ENCODE data around the gene PROSER3.
"Not testable (repeated sequence)": the region's sequence is repeated elsewhere in the genome, so short reads cannot be mapped to it uniquely, and the experiment has no call there.

PROSER3 gene

DNA sequence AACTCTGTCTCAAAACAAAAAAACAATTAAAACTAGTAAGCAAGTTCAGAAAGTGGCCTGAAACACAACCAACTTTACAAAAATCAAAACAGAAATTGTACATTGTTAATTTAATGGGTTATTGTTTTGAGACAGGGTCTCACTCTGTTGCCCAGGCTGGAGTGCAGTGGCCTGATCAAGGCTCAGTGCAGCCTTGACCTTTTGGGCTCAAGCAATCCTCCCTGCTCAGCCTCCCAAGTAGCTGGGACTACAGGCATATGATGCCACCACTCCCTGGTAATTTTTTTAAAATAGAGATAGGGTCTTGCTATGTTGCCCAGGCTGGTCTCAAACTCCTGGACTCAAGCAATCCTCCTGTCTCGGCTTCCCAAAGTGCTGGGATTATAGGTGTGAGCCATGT lies 37.6 kb downstream of the PROSER3 start:
- not testable (repeated sequence) for DNase-seq

DNA sequence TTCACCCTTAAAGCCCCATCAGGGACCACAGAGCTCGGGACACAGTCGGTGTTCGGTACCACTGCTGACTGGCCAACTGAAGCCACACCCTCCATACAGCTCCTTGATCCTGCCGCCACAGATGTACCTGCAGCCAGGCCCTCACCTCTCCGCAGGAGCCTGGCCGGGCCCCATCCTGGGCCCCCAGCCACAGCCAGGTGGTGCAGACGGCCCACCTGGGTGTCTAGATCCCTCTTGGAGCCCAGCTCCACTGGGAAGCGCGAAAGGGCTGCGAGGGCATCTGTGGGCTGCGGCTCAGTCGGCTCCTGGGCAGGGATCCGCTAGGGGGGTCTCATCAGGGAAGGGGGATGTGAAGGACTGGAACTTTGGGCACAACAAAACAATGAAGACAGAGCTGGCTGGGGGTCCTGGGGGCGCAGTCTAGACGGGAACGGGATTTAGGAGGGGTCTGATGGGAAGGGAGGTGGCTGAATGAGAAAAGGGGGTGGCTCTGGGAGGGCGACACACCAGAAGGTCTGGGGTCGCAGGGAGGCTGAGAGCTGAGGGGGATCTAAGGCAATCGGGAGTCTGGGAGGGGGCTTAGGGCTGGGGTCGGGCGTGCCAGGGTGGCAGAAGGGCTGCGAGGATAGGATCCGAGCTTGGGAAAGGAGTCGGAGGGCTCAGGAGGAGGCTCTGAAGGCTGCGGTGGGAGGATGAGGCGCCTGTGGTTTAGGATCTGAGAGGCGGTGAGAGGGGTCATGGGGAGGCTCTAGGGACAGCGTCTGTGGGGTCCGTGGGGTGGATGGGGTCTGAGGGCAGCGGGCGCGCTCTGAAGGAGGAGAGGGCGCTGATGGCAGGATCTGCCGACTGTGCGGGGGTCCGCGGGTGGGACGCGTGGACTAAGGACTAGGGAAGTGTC lies 38.9 kb downstream of the PROSER3 start:
- no peak for DNase-seq

DNA sequence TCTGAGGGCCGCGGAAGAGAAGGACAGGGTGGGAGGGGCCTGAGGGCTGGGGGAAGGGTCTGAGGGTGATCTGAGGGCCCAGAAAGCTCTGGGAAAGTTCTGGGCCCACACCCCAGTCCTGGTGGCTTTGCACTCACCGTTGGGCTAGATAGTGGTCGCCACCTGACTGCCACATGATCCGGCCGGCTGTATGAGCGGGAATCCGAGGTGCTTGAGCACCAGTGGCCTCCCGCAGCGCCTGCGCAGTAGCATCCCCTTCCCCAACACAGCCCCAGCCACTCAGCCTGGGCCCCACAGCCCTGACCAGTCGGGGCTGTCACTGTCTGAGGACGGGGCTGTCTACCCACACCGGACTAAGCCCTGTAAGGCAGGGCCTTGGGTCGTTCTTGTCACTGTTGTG lies 39.7 kb downstream of the PROSER3 start:
- DNase-seq: no peak

DNA sequence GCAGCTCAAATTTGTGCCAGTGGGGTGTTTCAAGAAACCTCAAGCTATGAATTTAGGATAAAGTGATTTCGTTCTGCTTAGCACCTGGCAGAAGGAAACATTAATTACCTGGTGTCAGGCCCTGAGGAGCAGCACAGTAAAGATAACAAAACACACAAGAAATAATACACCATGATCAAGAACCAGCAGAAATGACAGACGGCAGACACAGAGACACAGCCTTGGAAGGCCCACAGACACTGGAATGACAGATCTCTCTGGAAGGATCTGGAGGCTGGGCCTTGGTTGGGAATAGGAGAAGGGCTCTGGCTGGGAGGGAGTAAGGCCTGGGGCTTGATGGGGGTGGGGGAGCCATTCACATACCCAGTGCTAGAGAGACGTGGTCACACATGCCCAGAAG lies 43.9 kb downstream of the PROSER3 start:
- DNase-seq: no peak

DNA sequence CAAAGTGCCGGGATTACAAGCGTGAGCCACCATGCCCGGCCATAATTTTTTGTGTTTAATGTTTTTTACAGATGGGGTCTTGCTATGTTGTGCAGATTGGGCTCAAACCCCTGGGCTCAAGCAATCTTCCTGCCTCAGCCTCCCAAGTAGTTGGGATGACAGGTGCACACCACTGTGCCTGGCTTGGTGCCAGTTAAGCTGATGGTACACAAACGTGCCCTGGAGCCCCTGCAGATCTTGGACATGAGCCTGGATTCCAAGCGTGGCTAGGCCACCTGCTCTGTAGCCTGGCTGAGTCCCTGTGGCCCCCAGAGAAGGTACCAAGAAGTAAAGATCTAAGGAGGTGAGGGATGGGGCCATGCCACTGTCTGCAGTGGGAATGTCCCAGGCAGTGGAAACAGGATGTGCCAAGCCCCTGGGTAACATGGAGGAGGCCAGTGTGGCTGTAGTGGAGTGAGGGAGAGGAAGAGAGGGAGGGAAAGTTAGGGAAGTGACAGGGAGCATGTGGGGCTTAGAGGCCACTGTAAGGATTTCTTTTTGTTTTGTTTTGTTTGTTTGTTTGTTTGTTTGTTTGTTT lies 47.6 kb downstream of the PROSER3 start:
- DNase-seq: no peak

DNA sequence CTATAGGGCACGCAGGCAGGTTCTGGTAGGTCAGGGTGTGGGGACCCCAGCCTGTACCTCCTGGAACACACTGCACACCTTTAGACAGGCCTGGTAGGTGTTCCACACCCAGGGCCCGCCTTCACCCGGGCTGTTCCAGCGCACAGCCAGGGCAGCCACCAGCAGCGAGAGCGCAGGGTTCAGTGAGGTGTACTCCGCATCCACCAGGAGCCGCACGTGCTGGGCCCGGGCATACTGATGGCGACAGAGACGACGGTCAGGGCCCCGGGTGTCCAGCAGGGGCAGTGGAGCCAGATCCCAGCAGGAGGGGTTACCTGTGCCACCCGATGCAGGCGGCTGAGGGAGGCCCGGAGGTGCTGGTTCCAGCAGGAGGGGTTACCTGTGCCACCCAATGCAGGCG lies 48.6 kb downstream of the PROSER3 start:
- no peak for DNase-seq

DNA sequence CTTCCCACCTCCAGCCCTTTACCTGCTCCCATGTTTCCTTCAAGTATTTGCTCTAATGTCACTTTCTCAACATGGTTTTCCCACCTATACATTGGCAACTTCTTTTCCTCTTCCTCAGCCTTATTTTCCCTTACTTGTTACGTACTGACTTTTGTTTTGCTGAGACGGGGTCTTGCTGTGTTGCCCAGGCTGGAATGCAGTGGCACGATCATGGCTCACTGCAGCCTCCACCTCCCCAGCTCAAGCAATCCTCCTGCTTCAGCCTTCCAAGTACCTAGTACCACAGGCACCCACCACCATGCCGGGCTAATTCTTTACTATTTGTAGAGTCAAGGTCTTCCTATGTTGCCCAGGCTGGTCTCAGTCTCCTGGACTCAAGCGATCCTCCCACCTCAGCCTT lies 49.7 kb downstream of the PROSER3 start:
- DNase-seq: no peak

DNA sequence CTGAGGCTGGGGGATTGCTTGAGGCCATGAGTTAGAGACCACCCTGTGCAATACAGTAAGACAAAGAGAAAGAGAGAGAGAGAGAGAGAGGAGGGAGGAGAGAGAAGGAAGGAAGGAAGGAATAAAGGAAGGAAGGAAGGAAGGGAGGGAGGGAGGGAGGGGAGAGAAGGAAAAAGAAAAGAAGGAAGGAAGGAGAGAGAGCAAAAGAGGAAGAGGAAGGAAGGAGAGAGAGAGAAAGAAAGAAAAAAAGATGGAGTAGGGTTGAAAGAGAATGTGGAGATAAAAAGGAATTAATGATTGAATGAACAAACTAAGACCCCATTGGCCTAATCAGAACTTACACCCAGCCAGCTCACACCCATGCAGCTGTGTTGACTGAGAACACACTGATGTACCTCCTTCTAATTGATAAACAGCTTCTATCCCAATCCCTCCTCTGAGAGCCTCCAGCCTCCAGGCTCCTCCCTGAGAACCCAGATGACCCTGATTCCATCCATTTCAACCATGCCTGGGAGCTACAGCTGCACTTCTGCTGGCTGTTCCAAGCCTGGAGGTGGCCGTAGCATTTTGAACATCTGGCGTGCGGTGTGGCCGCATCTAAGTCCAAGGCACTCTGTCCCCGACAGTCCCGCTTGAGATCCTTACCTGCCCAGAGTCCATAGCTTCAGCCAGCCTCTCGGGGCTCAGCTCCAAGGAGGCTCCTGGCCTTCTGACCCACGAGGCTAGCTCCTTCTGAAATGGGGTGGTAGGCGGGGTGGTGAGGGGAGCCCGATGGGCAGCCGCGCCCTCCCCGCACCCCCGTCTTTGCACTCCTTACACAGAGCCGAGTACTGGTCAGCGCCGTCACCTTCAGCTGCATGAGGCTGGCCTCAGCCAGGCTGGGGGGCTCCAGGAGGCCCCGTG lies 53.6 kb downstream of the PROSER3 start:
- DNase-seq: no peak

DNA sequence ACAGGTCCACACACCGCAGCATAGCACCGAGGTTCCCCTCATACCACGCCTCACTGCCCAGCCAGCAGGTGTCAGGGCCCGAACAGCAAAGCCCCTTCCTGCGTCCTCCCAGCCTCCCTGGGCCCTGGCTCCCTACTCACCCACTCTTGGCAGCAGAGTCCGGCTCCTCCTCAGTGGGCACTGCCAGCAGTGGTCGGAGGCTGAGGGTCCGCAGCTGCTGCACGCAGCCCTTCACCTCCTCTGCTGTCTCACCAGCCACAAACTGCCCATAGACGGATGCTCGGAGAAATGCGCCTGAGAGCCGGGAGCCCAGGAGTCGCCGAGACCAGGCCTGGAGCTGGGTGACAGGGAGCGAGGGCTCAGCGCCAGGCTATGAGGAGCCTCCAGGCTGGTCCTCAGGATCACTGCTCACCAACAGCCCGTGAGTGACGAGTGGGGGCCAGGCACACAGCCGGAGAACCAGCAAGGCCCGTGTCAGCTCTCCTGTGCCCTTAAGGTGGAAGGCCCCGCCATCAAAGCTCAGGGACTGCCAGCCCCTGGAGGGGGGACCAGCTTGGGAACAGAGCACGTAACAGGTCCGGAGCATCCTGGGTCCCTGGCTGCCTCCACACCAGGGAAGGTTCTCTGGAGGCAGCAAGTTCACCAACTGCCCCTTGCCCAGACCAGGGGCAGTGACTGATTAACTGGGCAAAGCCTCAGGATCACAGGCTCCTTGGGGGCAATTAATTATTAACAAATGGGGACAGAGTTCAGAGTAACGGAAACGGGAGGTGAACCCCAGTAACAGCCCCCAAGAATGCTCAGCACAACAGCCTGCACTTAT lies 54.5 kb downstream of the PROSER3 start, which contains the start of gene PRODH2:
Gene PRODH2, minus strand, starts transcription at position 626 of the 823 bp plus-strand sequence. Its CDS starts 40 bp downstream, at position 586.
- no peak for DNase-seq

DNA sequence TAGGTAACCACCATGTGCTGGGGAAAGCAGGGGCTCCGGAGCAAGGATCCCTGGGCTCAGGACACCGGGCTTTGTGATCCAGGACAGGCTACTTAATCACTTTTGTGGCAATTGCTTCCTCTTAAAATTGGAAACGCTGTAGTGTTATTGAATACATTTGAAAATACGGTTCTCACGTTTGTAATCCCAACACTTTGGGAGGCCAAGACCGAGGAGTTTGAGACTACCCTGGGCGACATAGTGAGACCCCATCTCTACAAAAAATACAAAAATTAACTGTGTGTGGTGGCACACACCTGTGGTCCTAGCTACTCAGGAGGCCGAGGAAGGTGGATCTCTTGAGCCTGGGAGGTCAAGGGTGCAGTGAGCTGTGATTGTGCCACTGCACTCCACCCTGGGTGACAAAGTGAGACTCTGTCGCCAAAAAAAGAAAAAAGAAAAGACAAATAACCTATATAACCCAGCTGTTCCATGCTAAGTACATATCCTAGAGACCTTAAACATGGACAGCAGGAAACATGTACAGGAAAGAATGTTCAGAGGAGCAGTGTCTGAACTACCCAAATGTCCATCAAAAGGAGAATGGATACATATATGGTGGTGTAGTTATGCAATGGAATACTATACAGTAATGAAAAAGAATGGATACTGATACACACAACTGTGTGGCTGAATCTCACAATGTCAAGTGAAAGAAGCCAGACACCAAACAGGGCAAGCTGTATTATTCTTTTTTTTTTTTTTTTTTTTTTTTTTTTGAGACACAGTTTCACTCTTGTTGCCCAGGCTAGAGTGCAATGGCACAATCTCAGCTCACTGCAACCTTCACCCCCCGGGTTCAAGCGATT lies 55.3 kb downstream of the PROSER3 start:
- no peak for DNase-seq

DNA sequence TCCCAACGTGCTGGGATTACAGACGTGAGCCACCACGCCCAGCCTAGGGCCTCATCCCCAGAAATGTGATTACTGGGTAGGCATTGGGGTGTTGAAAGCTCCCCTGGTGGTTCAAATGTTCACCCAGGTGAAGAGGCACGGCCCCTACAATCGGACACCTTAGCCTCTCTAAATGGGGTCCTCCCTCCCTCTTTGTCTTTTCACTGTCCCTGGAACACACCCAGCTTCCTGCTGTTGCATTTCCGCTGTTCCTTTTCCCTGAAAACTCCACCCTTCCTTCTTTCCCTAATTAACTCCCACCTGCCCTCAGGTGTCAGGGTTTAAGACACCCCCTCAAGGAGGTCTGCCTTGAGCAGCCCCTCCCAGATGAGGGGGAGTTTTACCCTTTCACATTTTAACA lies 58.3 kb downstream of the PROSER3 start:
- no peak for DNase-seq

DNA sequence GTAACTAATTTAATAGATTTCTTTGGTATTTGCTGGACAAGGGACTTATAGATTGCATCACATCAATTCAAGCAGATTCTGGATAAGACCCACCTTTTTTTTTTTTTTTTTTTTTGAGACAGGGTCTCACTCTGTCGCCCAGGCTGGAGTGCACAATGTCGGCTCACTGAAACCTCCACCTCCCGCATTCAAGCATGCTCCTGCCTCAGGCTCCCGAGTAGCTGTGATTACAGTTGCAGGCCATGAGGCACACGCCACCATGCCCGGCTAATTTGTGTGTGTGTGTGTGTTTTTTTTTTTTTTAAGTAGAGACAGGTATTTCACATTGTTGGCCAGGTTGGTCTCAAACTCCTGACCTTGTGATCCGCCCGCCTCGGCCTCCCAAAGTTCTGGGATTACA lies 58.9 kb downstream of the PROSER3 start:
- no peak for DNase-seq

DNA sequence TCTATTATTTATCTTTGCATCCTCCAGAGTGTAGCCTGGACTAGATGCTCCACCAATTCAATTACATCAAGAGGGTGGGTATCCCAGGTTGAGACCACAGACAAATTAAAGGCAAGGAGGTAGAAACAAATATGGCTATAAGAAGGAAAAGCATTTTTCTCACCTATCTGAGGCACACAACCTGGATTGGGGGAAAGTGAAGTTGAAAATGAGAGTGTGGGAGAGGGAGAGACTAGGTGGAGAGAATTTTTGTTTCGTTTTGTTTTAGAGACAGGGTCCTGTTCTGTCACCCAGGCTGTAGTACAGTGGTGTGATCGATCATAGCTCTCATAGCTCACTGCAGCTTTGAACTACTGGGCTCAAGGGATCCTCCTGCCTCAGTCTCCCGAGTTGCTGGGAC lies 60.5 kb downstream of the PROSER3 start:
- no peak for DNase-seq
